Stromal cell of bone marrow (primary cell): ENCODE measurements around the gene VAC14.

Experiments
- DNase-seq: peaks from one replicate; pipeline ENCODE4 v3.0.0-alpha.2; 2012; ENCODE audit warnings: low read depth

Gene VAC14

DNA sequence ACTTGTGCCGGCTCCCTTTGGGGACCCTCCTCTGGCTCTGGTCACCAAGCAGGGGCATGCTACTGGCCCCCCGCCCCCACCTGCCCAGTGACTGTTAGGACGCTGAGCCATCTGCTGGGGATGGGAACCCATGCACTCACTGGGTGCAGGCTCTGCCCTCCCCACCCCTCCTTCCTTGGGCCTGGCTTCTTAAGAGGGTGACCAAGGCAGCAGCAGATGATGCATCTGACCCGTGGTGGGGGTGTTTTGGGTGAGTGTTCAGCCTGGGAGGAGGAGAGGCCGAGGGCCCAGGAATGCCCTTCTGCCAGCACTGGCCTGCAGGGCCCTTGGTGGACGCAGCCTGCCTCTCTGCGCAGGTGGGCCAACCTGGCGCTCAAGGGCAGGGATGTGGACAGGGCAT, 95.9 kb downstream of the VAC14 start:
- peak; percentile 25 for DNase-seq

DNA sequence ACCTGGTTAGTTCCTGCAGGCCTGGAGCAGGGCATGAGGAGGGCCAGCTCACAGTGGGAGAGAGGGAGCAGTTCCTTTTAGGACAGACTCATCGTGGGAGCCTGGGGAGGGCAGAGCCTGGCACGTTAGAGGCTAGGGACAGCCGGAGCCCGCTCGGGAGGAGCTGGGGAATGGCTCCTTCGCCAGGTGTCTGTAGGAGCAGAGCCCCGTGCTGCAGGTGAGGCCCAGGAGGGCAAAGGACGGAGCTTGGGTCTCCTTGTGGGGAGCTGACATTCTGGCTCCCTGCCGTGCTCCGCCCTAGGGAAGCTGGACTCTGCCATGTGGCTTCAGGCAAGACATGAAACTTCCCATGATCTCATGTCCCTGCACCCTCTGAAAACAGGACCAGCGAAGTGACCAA, 96.4 kb downstream of the VAC14 start:
- DNase-seq = no peak

DNA sequence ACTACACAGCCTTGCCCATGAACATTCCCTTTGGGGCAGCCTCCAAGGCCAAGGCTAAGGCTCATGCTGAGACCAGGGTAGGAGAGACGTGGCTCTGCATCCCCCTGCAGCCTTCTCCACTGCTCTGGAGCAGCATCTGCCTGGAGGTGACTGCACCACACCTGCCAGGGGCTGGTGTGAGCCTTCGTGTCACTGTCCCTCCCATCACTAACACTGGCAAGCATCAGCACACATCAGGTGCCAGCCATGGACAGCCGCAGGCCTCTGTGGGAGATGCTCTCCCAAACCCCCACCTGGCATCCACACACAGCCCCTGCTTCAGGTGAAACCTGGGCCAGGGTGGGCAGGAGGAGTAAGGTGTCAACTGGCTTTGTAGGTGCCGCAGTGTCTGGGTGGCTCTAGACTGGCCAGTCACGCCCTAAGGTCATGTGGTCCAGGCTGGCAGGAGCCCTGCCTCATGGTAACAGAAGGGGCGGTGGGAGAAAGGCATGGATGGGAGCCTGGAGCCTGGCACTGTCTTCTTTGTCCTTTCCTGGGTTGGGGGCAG, 97.0 kb downstream of the VAC14 start:
- no peak for DNase-seq

DNA sequence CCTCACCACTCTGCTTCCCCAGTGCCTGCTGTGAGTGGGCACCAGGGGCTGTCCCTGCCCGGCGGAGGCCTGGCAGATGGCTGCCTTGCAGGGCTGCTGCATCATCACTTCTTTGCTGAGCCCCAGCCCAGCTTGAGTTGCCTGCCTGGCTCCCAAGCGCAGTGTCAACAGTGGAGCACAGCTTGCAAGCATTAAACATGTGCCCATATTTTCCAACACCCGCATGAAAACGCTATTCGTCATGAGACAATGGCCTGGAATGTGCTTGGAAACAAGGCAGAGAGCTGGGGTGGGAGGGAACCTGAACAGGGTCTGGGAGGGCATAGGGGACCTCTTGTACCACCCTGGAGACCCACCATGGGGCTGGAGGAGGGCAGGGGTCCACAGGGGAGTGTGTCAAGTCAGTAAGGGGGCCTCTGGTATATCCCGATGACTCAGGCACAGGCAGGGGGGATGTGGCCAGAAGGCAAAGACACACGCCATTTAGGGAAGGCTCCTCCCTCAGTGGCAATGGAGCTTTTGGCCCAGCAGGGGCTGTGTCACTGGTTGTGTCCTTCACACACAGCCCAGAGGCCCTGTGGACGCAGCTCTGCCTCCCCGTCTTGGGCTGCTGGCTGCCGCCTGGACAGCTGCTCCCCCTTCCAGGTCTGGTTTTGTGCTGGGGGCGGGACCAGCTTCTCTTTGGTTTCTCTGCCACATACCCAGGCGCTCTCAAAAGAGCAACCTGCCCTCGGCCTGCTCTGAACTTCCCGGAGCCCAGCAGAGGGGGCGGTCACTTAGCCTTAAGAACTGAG, 97.7 kb downstream of the VAC14 start:
- DNase-seq = peak; percentile 79

DNA sequence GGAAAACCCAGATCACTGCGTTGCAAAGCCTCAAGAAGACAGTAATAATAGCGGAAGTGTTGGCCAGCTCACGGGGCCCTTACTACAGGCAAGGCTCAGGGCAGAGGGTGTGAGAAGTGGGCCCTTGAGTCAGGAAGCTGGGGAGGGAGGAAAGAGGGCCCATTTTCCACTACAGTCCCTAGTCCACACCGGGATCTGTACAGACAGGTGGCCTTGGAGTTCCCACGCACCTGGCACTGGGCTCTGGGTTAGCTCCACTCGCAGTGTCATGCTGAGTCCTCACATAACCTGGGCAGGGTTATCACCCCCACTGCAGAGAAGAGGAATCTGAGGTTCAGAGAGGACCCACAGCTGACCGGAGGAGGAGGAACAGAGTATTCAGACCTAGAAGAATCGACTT, 98.3 kb downstream of the VAC14 start:
- DNase-seq = no peak

GRCh38 chr16:70701998-70702397, 99.0 kb downstream of the VAC14 start:
- no peak for DNase-seq

- no peak for DNase-seq
Measured at GRCh38 chr16:70701596-70701995, 99.4 kb downstream of the VAC14 start.

GRCh38 chr16:70701036-70701435, 99.9 kb downstream of the VAC14 start:
- no peak for DNase-seq

DNA sequence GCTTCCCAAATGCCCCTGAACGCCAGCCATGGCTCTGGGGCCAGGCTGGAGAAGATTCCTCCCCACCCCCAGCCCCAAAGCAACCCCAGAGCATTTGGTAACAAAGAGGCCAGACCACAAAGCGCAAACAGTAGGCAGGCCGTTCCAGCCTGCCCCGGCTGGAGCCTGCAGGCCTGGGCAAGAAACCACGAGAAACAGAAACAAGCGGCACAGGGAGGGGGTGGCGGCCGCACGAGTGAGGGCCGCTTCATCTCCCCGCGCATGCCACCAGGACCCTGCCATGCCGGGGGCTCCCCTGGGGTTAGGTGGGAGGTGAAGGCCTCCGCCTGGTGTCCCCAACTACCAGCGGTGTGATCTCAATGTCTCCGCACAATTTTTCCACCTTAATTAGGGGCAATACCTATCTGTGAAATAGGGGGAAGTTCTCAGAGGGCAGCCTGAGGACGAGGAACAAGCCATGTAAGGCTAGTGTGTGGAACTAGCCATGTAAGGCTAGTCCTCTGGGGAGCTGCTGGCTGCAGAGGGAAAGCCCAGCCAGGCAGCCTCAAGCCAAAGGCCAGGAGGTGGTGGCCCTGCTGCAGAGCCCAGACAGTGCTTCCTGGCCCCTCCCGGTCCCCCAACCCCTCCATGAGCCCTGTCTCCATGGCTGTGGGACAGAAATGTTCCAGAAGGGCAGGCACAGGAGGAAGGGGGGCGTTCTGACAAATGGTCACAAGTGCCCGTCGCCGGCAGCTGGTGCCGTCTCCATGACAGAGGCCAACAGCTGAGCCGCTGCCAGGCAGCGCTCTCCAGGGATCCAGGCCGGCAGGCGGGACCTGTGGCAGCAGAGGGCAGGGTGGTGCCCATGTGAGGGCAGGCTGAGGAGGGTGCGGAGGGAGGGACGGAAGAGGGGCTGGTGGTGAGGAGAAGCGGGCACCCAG, 100.6 kb downstream of the VAC14 start:
- DNase-seq = no peak

- DNase-seq = no peak
Measured at GRCh38 chr16:70699696-70700095, 101.3 kb downstream of the VAC14 start.

GRCh38 chr16:70698901-70699300, 102.1 kb downstream of the VAC14 start:
- no peak for DNase-seq

GRCh38 chr16:70697594-70698170, 103.3 kb downstream of the VAC14 start:
- no peak for DNase-seq

GRCh38 chr16:70696952-70697593, 103.9 kb downstream of the VAC14 start:
- no peak for DNase-seq

DNA sequence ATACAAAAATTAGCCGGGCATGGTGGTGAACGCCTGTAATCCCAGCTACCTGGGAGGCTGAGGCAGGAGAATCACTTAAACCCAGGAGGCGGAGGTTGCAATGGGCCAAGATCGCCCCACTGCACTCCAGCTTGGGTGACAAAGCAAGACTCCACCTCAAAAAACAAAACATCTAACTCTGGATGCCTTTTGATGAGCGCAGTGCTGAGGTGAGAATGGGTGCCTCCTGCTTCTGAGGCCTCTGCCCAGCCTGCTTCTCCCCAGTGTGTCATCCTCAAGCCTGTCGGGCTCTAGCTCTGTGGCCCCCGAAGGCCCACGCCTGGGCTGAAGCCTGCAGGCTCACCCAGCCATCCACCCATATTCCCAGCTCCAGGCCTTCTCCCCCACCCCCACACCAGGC, 104.6 kb downstream of the VAC14 start:
- no peak for DNase-seq

- no peak for DNase-seq
Measured at GRCh38 chr16:70695331-70696070, 105.5 kb downstream of the VAC14 start.

- DNase-seq = no peak
Measured at GRCh38 chr16:70694868-70695218, 106.1 kb downstream of the VAC14 start.

GRCh38 chr16:70694088-70694867, 106.7 kb downstream of the VAC14 start:
- no peak for DNase-seq

DNA sequence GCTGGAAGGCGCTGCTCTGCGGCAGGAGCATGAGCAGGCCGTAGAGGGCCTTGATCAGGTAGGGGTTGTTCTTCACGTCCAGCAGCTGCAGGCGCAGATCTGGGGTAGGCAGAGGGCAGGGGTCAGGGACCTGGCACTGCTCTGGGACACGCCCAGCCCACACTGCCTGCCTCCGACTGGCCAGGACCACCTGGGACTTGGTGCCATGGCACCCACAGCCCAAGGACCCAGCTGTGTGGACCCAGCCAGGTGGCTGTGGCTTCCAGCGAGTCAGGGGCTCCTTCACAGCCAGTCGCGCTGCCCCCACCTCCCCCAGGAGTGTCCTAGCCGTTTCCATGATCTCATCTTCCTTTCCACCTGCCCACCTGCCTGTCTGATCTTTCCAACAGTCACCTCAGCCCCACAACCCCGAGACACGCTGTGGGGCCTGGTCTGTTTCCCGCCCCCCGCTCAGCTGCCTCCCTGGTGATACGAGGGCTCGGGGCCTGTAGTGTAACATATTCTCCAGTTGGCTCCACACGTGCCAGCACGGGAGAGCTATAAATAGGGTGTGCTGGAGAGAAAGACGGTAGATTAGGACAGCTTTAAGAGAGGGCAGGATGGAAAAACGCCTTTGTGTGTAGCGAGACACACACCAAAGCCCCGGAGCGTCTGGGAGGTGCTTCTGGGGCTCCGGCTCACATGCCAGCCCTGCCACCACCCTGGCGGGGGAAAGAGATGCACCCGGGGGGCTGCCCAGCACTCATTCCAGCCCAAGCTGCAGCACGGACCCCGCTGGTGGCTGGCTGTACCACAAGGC, 107.9 kb downstream of the VAC14 start:
- no peak for DNase-seq

DNA sequence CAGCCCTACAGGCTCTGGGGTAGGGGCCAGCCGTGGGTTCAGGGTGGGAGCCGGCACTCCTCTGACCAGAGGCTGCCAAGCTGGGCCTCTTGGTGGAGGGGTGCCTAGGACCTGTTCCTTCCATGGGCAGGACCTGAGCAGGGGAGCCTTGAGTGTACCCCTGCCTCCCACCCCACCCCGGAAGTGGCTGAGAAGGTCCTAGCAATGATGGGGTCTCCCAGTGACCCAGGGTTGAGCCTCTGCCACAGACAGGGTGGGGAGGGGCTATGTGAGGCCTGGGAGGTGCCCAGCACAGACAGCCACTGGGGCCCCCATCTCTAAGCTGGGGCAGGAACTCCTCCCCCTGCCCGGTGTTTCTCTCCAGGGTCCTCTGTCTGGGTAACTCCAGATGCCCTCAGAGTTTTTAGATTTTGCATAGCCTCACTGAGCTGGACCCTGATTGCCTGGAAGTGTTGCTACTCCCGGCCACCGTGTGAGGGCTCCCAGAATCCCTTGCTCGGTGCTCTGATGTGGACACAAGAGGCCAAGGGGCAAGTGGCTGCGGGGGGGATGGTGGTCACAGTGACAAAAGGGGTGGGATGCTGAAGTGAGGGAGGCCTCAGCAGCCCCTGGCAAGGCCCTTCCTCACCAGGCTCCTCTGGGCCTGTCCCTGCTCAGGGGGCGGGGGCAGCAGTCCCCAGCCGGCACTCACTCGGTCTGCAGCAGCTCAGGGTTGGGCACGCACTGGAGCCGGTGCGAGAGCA, 108.7 kb downstream of the VAC14 start:
- no peak for DNase-seq
